Measurements from ENCODE around the gene MMP14. TPM values are rescaled to one million over a fixed set of nuclear protein-coding genes. Genes with fewer than 3 reads are reported as not detected.

MMP14 gene
- total and polyA plus RNA-seq, 9 of the 15 experiments (the other 6 are each of a cell fraction or from before 2014, with no cell fraction given): 0.36 to 5.8 (median 1.3) TPM; not detected in 2

DNA sequence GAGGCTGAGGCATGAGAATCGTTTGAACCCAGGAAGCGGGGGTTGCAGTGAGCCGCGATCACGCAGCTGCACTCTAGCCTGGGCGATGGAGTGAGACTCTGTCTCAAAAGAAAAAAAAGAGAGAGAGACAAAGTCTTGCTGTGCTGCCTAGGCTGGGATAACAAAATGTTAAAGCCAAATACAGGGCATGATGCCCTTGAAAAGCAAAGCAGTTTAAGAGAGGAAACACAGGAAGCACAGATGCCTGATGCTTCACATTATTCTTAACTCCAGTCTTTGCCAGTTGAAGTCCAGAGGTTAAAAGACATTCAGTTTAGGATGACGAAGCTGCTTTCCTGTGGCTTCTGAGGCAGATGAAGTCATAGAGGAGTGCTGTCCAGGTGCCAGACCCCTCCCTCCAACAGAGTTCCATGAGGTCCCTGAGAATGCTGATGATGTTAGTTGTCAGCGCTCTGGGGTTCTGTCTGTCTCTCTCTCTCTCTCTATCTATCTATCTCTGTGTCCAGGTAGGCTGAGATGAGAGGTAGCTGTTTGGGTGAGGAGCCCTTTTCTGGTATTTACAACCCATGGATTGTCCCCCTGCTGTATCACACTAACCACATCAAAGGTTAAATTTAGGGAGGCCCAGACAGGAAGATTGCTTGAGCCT lies 11.6 kb upstream of the MMP14 start (continued):
- TF ChIP-seq, protein P1, sequence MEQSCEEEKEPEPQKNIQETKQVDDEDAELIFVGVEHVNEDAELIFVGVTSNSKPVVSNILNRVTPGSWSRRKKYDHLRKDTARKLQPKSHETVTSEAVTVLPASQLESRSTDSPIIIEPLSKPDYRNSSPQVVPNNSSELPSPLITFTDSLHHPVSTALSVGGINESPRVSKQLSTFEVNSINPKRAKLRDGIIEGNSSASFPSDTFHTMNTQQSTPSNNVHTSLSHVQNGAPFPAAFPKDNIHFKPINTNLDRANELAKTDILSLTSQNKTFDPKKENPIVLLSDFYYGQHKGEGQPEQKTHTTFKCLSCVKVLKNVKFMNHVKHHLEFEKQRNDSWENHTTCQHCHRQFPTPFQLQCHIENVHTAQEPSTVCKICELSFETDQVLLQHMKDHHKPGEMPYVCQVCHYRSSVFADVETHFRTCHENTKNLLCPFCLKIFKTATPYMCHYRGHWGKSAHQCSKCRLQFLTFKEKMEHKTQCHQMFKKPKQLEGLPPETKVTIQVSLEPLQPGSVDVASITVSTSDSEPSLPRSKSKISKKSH (CRISPR knock-in tag; IDR thresholded peaks at IDR 0.05): no peak
- peak; percentile 81 for TF ChIP-seq DPF2 (IDR thresholded peaks at IDR 0.05)
- TF ChIP-seq, protein P2, sequence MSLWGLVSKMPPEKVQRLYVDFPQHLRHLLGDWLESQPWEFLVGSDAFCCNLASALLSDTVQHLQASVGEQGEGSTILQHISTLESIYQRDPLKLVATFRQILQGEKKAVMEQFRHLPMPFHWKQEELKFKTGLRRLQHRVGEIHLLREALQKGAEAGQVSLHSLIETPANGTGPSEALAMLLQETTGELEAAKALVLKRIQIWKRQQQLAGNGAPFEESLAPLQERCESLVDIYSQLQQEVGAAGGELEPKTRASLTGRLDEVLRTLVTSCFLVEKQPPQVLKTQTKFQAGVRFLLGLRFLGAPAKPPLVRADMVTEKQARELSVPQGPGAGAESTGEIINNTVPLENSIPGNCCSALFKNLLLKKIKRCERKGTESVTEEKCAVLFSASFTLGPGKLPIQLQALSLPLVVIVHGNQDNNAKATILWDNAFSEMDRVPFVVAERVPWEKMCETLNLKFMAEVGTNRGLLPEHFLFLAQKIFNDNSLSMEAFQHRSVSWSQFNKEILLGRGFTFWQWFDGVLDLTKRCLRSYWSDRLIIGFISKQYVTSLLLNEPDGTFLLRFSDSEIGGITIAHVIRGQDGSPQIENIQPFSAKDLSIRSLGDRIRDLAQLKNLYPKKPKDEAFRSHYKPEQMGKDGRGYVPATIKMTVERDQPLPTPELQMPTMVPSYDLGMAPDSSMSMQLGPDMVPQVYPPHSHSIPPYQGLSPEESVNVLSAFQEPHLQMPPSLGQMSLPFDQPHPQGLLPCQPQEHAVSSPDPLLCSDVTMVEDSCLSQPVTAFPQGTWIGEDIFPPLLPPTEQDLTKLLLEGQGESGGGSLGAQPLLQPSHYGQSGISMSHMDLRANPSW (CRISPR knock-in tag; IDR thresholded peaks at IDR 0.05): no peak; the same call in 1 of the 2 replicates
- TF ChIP-seq RNF2 (IDR thresholded peaks at IDR 0.05): no peak
- TF ChIP-seq, protein P3, sequence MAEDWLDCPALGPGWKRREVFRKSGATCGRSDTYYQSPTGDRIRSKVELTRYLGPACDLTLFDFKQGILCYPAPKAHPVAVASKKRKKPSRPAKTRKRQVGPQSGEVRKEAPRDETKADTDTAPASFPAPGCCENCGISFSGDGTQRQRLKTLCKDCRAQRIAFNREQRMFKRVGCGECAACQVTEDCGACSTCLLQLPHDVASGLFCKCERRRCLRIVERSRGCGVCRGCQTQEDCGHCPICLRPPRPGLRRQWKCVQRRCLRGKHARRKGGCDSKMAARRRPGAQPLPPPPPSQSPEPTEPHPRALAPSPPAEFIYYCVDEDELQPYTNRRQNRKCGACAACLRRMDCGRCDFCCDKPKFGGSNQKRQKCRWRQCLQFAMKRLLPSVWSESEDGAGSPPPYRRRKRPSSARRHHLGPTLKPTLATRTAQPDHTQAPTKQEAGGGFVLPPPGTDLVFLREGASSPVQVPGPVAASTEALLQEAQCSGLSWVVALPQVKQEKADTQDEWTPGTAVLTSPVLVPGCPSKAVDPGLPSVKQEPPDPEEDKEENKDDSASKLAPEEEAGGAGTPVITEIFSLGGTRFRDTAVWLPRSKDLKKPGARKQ (CRISPR knock-in tag; IDR thresholded peaks at IDR 0.05): no peak
- TF ChIP-seq, protein P4, sequence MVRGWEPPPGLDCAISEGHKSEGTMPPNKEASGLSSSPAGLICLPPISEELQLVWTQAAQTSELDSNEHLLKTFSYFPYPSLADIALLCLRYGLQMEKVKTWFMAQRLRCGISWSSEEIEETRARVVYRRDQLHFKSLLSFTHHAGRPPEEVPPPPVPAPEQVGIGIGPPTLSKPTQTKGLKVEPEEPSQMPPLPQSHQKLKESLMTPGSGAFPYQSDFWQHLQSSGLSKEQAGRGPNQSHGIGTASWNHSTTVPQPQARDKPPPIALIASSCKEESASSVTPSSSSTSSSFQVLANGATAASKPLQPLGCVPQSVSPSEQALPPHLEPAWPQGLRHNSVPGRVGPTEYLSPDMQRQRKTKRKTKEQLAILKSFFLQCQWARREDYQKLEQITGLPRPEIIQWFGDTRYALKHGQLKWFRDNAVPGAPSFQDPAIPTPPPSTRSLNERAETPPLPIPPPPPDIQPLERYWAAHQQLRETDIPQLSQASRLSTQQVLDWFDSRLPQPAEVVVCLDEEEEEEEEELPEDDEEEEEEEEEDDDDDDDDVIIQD (CRISPR knock-in tag; IDR thresholded peaks at IDR 0.05): no peak
- TF ChIP-seq BRD9 (IDR thresholded peaks at IDR 0.05; ENCODE audit: low read depth, partially characterized antibody): peak; percentile 33
- TF ChIP-seq ZNF644 (tag; IDR thresholded peaks at IDR 0.05; ENCODE audit: low read depth): no peak
- no peak for TF ChIP-seq MEF2A (IDR thresholded peaks at IDR 0.05; ENCODE audit: control insufficient read depth, low read depth, low read length)
- peak; percentile 79 for TF ChIP-seq CTBP1 (IDR thresholded peaks at IDR 0.05; ENCODE audit: borderline replicate concordance)
- peak; percentile 82 for TF ChIP-seq CREM (IDR thresholded peaks at IDR 0.05; ENCODE audit: low read depth)
- no peak for TF ChIP-seq FOXM1 (IDR thresholded peaks at IDR 0.05; ENCODE audit: low read depth)
- no peak for TF ChIP-seq FOXM1 (CRISPR knock-in tag; IDR thresholded peaks at IDR 0.05; ENCODE audit: low read depth)
- TF ChIP-seq, protein P5, sequence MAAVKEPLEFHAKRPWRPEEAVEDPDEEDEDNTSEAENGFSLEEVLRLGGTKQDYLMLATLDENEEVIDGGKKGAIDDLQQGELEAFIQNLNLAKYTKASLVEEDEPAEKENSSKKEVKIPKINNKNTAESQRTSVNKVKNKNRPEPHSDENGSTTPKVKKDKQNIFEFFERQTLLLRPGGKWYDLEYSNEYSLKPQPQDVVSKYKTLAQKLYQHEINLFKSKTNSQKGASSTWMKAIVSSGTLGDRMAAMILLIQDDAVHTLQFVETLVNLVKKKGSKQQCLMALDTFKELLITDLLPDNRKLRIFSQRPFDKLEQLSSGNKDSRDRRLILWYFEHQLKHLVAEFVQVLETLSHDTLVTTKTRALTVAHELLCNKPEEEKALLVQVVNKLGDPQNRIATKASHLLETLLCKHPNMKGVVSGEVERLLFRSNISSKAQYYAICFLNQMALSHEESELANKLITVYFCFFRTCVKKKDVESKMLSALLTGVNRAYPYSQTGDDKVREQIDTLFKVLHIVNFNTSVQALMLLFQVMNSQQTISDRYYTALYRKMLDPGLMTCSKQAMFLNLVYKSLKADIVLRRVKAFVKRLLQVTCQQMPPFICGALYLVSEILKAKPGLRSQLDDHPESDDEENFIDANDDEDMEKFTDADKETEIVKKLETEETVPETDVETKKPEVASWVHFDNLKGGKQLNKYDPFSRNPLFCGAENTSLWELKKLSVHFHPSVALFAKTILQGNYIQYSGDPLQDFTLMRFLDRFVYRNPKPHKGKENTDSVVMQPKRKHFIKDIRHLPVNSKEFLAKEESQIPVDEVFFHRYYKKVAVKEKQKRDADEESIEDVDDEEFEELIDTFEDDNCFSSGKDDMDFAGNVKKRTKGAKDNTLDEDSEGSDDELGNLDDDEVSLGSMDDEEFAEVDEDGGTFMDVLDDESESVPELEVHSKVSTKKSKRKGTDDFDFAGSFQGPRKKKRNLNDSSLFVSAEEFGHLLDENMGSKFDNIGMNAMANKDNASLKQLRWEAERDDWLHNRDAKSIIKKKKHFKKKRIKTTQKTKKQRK (IDR thresholded peaks at IDR 0.05; ENCODE audit: borderline replicate concordance, low read depth, low read length): no peak
- no peak for TF ChIP-seq ZNF354B (CRISPR knock-in tag; IDR thresholded peaks at IDR 0.05)
- no peak for TF ChIP-seq ZC3H8 (IDR thresholded peaks at IDR 0.05)

Data from K562 (cell line).